Measurements from ENCODE around the gene SKI.
"Not testable (repeated sequence)": the region's sequence is repeated elsewhere in the genome, so short reads cannot be mapped to it uniquely, and the experiment has no call there.

The SKI gene

GRCh38 chr1:2290595-2291510 is 62.7 kb downstream of the SKI start:
- peak; percentile 60 to 69 for DNase-seq (ENCODE audit: low read depth in 2 of 2, low spot score in 1 of 2)

GRCh38 chr1:2291577-2291976 is 63.5 kb downstream of the SKI start:
- DNase-seq (ENCODE audit: low read depth in 2 of 2, low spot score in 1 of 2) = no peak

DNA sequence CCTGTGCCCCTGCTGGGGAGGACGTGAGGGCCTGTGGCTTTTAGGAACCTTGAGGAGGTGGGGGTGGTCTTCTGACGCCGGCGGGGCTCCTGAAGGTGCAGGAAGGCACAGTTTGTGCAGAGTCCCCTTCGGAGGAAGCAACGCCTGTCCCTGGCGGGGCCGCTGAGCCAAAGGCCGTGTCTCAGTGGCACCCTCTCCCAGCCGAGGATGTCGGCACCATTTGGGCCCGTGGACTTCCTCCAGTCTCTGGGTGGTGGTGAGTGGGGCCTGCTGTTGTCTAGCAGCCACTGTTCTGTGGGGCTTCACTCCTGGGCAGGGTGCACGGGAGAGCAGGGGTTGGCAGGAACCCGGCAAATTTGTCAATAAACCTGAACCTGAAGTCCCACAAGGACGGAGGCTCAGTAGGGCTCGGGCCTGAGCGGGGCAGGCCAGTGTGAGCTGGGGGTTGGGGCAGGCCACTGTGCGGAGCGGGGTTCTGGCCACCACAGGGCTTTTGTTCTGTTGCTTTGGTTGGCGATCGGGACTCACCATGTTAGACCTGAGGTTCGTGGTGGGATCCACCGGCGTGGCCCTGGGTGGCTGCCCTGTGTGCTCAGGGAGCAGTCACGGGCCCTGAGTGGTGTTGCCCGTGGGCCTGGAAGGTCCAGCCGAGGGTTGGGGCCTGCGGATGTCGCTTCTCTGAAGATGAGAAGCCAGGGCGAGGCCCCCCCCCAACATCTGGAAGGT is 64.8 kb downstream of the SKI start:
- DNase-seq (ENCODE audit: low read depth in 2 of 2, low spot score in 1 of 2) = no peak

DNA sequence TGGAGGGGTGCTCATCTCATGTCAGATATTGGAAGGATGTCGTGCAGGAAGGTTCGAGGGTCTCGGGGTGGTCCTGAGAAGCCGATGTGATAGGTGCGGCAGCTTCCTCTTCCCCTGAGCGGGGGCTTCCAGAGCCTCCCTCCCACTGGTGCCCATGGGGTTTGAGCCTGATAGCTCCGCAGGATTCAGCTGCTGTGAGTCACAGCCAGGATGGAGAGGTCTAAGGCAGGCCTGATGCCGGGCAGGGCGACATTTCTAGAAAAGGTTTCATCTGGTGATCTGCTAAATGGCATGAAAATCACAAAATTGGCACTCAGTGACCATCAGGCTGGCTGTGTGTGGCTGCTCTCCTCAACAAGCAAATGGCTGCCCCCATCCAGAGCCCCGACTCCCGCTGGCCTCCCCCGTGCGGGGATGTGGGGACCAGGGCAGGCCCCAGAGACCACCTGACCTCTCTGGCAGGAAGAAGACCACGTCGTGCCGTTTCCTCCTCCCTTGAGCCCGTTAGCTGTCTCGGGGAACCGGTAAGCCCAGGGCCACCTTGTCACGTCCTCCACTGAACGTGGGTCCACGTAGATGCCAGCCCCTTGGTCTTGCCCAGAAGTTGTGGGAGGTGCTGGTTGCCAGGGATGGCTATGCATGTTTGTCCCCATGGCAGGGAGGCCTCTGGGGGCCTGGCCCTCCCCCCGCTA is 66.1 kb downstream of the SKI start:
- no peak for DNase-seq (ENCODE audit: low read depth in 2 of 2, low spot score in 1 of 2)

DNA sequence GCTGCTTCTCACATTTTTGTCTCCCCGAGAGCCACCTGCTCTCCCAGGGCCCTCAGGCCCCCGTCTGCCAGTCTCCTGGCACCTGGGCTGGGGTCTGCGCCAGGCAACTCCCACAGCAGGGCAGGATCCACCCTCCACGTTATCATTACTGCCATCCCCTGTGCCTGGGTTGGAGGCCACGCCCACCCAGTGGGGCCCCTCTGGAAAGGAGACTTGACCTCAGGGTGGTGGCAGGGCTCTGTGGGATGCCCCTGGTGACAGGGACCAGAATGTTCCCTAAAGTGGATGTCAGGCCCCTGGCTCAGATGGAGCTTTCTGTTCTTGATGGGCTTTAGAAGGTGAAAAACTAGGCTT is 66.6 kb downstream of the SKI start:
- DNase-seq (ENCODE audit: low read depth in 2 of 2, low spot score in 1 of 2) = no peak

DNA sequence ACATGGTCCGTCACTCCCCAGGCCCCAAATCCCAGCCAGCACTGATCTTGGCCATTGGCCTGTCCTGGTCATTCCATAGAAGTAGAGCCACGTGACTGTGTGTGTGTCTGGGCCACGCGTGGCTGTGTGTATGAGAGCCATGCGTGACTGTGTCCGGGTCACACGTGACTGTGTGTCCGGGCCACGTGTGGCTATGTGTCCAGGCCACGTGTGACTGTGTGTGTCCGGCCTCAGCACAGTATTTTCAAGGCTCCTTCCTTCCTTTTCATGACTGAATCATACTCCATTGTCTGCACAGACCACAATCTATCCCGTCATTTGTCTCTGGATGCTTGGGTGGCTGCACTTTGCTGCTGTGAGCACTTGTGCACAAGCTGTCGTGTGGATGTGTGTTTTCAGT is 67.4 kb downstream of the SKI start:
- no peak for DNase-seq (ENCODE audit: low read depth in 2 of 2, low spot score in 1 of 2)

GRCh38 chr1:2296211-2296610 is 68.1 kb downstream of the SKI start:
- not testable (repeated sequence) for DNase-seq (ENCODE audit: low read depth in 2 of 2, low spot score in 1 of 2)

- DNase-seq (ENCODE audit: low read depth in 2 of 2, low spot score in 1 of 2) = no peak
Measured at GRCh38 chr1:2296614-2297013, 68.5 kb downstream of the SKI start.

DNA sequence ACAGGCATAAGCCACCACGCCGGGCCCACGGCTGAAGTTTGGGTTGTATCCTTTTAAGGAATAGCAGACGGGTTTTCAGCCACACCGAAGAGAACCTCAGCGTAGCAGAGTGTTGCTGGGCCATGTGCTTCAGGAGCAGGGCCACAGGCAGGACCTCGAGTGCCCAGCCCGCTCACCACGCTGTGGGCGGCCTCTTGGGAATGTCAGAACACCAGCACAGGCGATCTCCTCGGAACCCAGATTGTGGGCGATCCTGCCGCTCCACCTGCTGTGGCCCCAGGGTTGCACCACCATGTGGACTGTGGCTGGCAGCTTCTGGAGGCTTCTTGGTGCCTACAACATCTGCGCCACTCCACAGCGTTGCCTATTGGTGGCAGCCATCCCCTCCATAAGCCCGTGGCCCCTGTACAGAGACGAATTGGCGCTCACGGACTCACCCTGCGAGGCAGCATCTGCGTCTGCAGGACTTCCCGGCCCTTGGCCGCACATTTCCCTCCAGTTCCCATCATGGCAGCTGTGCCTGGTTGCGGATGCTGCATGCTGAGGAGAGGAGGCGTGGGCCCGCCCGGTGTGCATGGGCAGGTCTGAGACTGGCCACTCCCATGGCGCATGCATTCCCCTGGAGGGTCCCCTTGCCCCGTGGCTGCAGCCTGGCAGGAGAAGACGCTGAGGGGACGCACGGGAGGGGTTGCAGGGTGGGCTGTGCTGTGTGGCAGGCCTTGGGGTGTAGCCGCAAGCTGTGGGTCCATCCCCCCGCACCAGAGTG is 69.3 kb downstream of the SKI start:
- no peak for DNase-seq (ENCODE audit: low read depth in 2 of 2, low spot score in 1 of 2)

- no peak for DNase-seq (ENCODE audit: low read depth in 2 of 2, low spot score in 1 of 2)
Measured at GRCh38 chr1:2298685-2299084, 70.6 kb downstream of the SKI start.

GRCh38 chr1:2299131-2299627 is 71.1 kb downstream of the SKI start:
- no peak for DNase-seq (ENCODE audit: low read depth in 2 of 2, low spot score in 1 of 2)

- peak; percentile 47 to 71 for DNase-seq (ENCODE audit: low read depth in 2 of 2, low spot score in 1 of 2)
Measured at GRCh38 chr1:2300004-2300771, 72.1 kb downstream of the SKI start.

- peak; percentile 63 to 84 for DNase-seq (ENCODE audit: low read depth in 2 of 2, low spot score in 1 of 2)
Measured at GRCh38 chr1:2300851-2301606, 72.9 kb downstream of the SKI start.

GRCh38 chr1:2301607-2302291 is 73.6 kb downstream of the SKI start:
- no peak for DNase-seq (ENCODE audit: low read depth in 2 of 2, low spot score in 1 of 2)

GRCh38 chr1:2302292-2302925 is 74.3 kb downstream of the SKI start:
- DNase-seq (ENCODE audit: low read depth in 2 of 2, low spot score in 1 of 2) = no peak

DNA sequence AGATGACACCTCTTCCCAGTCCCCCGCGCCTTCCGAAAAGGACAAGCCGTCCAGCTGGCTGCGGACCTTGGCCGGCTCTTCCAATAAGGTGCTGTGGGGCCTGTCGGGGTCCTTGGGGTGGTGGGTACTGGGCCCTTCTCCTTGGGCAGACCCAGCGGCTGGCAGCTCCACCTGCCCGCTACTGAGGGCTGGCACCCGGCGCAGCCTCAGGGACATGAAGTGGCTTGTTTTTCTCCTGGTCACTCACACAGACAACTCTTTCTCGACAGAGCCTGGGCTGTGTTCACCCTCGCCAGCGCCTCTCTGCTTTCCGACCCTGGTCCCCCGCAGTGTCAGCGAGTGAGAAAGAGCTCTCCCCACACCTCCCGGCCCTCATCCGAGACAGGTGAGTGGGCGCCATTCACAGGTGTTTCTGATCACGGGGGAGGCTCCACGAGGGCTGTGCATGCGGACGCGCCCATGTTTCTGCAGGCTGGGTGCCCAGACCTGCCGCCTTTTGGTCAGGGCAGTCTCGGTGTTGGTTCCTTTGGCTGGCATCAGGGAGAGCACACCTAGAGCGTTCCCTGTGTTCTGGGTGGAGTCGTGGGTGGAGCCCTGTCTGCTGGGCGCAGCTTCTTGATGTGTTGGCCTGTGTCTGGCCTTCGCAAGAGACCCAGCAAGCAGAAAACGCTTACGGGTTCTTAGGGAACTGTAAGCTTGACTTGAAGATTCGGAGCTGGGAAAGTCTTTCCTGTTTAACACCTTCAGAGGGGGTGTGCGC is 75.1 kb downstream of the SKI start:
- no peak for DNase-seq (ENCODE audit: low read depth in 2 of 2, low spot score in 1 of 2)

DNA sequence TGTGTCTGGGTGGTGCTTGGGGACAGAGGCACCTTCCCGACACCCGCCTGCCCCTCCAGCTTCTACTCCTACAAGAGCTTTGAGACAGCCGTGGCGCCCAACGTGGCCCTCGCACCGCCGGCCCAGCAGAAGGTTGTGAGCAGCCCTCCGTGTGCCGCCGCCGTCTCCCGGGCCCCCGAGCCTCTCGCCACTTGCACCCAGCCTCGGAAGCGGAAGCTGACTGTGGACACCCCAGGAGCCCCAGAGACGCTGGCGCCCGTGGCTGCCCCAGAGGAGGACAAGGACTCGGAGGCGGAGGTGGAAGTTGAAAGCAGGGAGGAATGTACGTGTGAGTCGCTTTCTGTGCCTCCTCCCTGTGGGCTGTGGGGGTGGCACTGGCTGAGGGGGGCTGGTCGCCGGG is 75.7 kb downstream of the SKI start:
- no peak for DNase-seq (ENCODE audit: low read depth in 2 of 2, low spot score in 1 of 2)

- no peak for DNase-seq (ENCODE audit: low read depth in 2 of 2, low spot score in 1 of 2)
Measured at GRCh38 chr1:2304282-2304681, 76.2 kb downstream of the SKI start.
